ENCODE data around the gene RMI2. TPM values are rescaled to one million over a fixed set of nuclear protein-coding genes. Genes with fewer than 3 reads are reported as not detected.
"Not testable (repeated sequence)": the region's sequence is repeated elsewhere in the genome, so short reads cannot be mapped to it uniquely, and the experiment has no call there.

Gene RMI2
- polyA plus RNA-seq, 2 of the 4 experiments (the other 2 are of a cell fraction), result 24.2 to 26.9 TPM

GRCh38 chr16:11298143-11298900 lies 46.9 kb upstream of the RMI2 start:
- H3K4me1 ChIP-seq, result no peaks in the 10 kb centered on the region
- CTCF ChIA-PET, result interaction anchor here (1.0 kb wide), 1 partner anchor 335 kb away, joined by 7 read pairs; no protein-coding TSS in a partner anchor
- no peak for ATAC-seq
- POLR2A ChIA-PET, result no interaction called here
- no peak for TF ChIP-seq HMGXB4 (CRISPR knock-in tag; IDR thresholded peaks at IDR 0.05; ENCODE audit: borderline replicate concordance)
- no peak overlapping the region for H3K27ac ChIP-seq
- no peak for FAIRE-seq
- no peak overlapping the region for H3K4me2 ChIP-seq
- no peaks in the 10 kb centered on the region for H3K9me3 ChIP-seq
- WGBS (ENCODE audit: missing lambda C conversion rate), result 81% methylated on average over 5 of the region's 5 CpGs
- no peak overlapping the region for H3K4me3 ChIP-seq
- DNase-seq (ENCODE audit: low read depth in 1 of 2, low spot score in 1 of 2), result no peak

GRCh38 chr16:11298950-11299547 lies 46.2 kb upstream of the RMI2 start:
- POLR2A ChIA-PET; H3K4me2 ChIP-seq; DNase-seq (ENCODE audit: low read depth in 1 of 2, low spot score in 1 of 2); ATAC-seq; FAIRE-seq; H3K4me1 ChIP-seq; H3K27ac ChIP-seq; H3K9me3 ChIP-seq; H3K4me3 ChIP-seq: not testable (repeated sequence)
- WGBS (ENCODE audit: missing lambda C conversion rate), result 72% methylated on average over 13 of the region's 13 CpGs
- CTCF ChIA-PET, result interaction anchor here (1.0 to 1.2 kb wide), 2 partner anchors 44 to 336 kb away, joined by 3 to 7 read pairs; no protein-coding TSS in a partner anchor

GRCh38 chr16:11299865-11300559 lies 45.2 kb upstream of the RMI2 start:
- DNase-seq (ENCODE audit: low read depth in 1 of 2, low spot score in 1 of 2) (no peak), FAIRE-seq (no peak), ATAC-seq (no peak)
- TF ChIP-seq NR3C1 (IDR thresholded peaks at IDR 0.05) (no peak), RNF2 (IDR thresholded peaks at IDR 0.05; ENCODE audit: borderline replicate concordance, low read depth) (no peak), BHLHE40 (IDR thresholded peaks at IDR 0.05; ENCODE audit: low read depth, low read length) (no peak), CHD2 (IDR thresholded peaks at IDR 0.05; ENCODE audit: low read length, partially characterized antibody) (no peak), HOXB5 (CRISPR knock-in tag; IDR thresholded peaks at IDR 0.05) (no peak), PHF8 (IDR thresholded peaks at IDR 0.05; ENCODE audit: borderline replicate concordance, low read depth) (no peak), EHMT2 (IDR thresholded peaks at IDR 0.05; ENCODE audit: low read depth) (no peak), CEBPB (IDR thresholded peaks at IDR 0.05) (no peak), RARB (CRISPR knock-in tag; IDR thresholded peaks at IDR 0.05) (no peak), RFX5 (IDR thresholded peaks at IDR 0.05) (no peak), ATOH8 (CRISPR knock-in tag; IDR thresholded peaks at IDR 0.05; ENCODE audit: low read depth) (no peak), JUN (IDR thresholded peaks at IDR 0.05) (no peak), HES2 (IDR thresholded peaks at IDR 0.05) (no peak), SMC3 (IDR thresholded peaks at IDR 0.05) (no peak), NFE2L2 (conservative IDR thresholded peaks at IDR 0.05; ENCODE audit: low read length) (no peak), EHF (CRISPR knock-in tag; IDR thresholded peaks at IDR 0.05) (no peak), ESRRA (IDR thresholded peaks at IDR 0.05; ENCODE audit: borderline replicate concordance, low read length) (no peak), HDAC2 (IDR thresholded peaks at IDR 0.05) (no peak)
- Histone ChIP-seq H3K9me3 (no peaks in the 10 kb centered on the region), H3K4me3 (no peak overlapping the region), H3K4me1 (no peaks in the 10 kb centered on the region), H3K4me2 (no peak overlapping the region), H3K27ac (no peak overlapping the region)
- ChIA-PET POLR2A (no interaction called here), CTCF (interaction anchor here (1.2 kb wide), 3 partner anchors 40 to 45 kb away, joined by 3 to 4 read pairs (median 3); no protein-coding TSS in a partner anchor)
- 55% methylated on average over 4 of the region's 6 CpGs for WGBS (ENCODE audit: missing lambda C conversion rate)
